ENCODE measurements around the gene SAMHD1. TPM values are rescaled to one million over a fixed set of nuclear protein-coding genes. Genes with fewer than 3 reads are reported as not detected.
A peak's percentile ranks its signal among the peaks of the same experiment; 100 is the strongest.

Gene SAMHD1
- total and polyA plus RNA-seq, 2 of the 13 experiments (the other 11 are each of a cell fraction or from before 2014, with no cell fraction given), result 16.9 to 43.5 TPM

GRCh38 chr20:36969478-36970186, 18.1 kb upstream of the SAMHD1 start (continued):
- TF ChIP-seq ISL2 (CRISPR knock-in tag; IDR thresholded peaks at IDR 0.05) (no peak), ZNF280B (CRISPR knock-in tag; IDR thresholded peaks at IDR 0.05; ENCODE audit: borderline replicate concordance) (no peak), ZNF619 (CRISPR knock-in tag; IDR thresholded peaks at IDR 0.05) (0 out of 2 replicates have a peak, but pooled peaks have one; percentile 4), DNMT1 (CRISPR knock-in tag; IDR thresholded peaks at IDR 0.05) (no peak), RBAK (CRISPR knock-in tag; IDR thresholded peaks at IDR 0.05) (peak; percentile 55; the same call in 1 of the 2 replicates), ZNF616 (CRISPR knock-in tag; IDR thresholded peaks at IDR 0.05; ENCODE audit: low read depth) (peak; percentile 40; the same call in 1 of the 2 replicates), GABPA (IDR thresholded peaks at IDR 0.05; ENCODE audit: low read depth, low read length) (no peak), GABPA (CRISPR knock-in tag; IDR thresholded peaks at IDR 0.05; ENCODE audit: low read depth) (no peak), SAP130 (CRISPR knock-in tag; IDR thresholded peaks at IDR 0.05; ENCODE audit: low read depth) (no peak), REST (IDR thresholded peaks at IDR 0.05; ENCODE audit: borderline replicate concordance in 1 of 2, low read depth in 1 of 2, low read length in 2 of 2) (no peak), ZNF503 (CRISPR knock-in tag; IDR thresholded peaks at IDR 0.05) (no peak), ARNT2 (CRISPR knock-in tag; IDR thresholded peaks at IDR 0.05; ENCODE audit: low read depth) (no peak), XBP1 (CRISPR knock-in tag; IDR thresholded peaks at IDR 0.05) (no peak)
- TF ChIP-seq, protein P1, sequence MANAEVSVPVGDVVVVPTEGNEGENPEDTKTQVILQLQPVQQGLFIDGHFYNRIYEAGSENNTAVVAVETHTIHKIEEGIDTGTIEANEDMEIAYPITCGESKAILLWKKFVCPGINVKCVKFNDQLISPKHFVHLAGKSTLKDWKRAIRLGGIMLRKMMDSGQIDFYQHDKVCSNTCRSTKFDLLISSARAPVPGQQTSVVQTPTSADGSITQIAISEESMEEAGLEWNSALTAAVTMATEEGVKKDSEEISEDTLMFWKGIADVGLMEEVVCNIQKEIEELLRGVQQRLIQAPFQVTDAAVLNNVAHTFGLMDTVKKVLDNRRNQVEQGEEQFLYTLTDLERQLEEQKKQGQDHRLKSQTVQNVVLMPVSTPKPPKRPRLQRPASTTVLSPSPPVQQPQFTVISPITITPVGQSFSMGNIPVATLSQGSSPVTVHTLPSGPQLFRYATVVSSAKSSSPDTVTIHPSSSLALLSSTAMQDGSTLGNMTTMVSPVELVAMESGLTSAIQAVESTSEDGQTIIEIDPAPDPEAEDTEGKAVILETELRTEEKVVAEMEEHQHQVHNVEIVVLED (CRISPR knock-in tag; IDR thresholded peaks at IDR 0.05; ENCODE audit: borderline replicate concordance), result peak; percentile 35; the same call in 1 of the 2 replicates
- TF ChIP-seq, protein P2, sequence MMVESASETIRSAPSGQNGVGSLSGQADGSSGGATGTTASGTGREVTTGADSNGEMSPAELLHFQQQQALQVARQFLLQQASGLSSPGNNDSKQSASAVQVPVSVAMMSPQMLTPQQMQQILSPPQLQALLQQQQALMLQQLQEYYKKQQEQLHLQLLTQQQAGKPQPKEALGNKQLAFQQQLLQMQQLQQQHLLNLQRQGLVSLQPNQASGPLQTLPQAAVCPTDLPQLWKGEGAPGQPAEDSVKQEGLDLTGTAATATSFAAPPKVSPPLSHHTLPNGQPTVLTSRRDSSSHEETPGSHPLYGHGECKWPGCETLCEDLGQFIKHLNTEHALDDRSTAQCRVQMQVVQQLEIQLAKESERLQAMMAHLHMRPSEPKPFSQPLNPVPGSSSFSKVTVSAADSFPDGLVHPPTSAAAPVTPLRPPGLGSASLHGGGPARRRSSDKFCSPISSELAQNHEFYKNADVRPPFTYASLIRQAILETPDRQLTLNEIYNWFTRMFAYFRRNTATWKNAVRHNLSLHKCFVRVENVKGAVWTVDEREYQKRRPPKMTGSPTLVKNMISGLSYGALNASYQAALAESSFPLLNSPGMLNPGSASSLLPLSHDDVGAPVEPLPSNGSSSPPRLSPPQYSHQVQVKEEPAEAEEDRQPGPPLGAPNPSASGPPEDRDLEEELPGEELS (CRISPR knock-in tag; IDR thresholded peaks at IDR 0.05), result no peak
- TF ChIP-seq, protein P3, sequence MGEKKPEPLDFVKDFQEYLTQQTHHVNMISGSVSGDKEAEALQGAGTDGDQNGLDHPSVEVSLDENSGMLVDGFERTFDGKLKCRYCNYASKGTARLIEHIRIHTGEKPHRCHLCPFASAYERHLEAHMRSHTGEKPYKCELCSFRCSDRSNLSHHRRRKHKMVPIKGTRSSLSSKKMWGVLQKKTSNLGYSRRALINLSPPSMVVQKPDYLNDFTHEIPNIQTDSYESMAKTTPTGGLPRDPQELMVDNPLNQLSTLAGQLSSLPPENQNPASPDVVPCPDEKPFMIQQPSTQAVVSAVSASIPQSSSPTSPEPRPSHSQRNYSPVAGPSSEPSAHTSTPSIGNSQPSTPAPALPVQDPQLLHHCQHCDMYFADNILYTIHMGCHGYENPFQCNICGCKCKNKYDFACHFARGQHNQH (CRISPR knock-in tag; IDR thresholded peaks at IDR 0.05), result no peak
